Activated CD8-positive, alpha-beta memory T cell treated with anti-CD3 and anti-CD28 coated beads, Interleukin-2, amount 50 U/mL, for 48 hours (primary cell): ENCODE measurements around the gene CEP170.
"Not testable (repeated sequence)": the region's sequence is repeated elsewhere in the genome, so short reads cannot be mapped to it uniquely, and the experiment has no call there.

Source experiments
- DNase-seq: peaks from one replicate; pipeline ENCODE4 v3.0.0-alpha.2; 2020

Gene CEP170

GRCh38 chr1:243230914-243231313, 24.2 kb downstream of the CEP170 start:
- no peak for DNase-seq

- DNase-seq = no peak
Measured at GRCh38 chr1:243229526-243229925, 25.6 kb downstream of the CEP170 start.

- no peak for DNase-seq
Measured at GRCh38 chr1:243227622-243228021, 27.5 kb downstream of the CEP170 start.

GRCh38 chr1:243218059-243218458, 37.0 kb downstream of the CEP170 start:
- DNase-seq = no peak

GRCh38 chr1:243217349-243217748, 37.7 kb downstream of the CEP170 start:
- no peak for DNase-seq

GRCh38 chr1:243216741-243217140, 38.3 kb downstream of the CEP170 start:
- no peak for DNase-seq

GRCh38 chr1:243215276-243215875, 39.7 kb downstream of the CEP170 start:
- DNase-seq = not testable (repeated sequence)

- DNase-seq = no peak
Measured at GRCh38 chr1:243213045-243213787, 41.9 kb downstream of the CEP170 start.

- not testable (repeated sequence) for DNase-seq
Measured at GRCh38 chr1:243211984-243212383, 43.1 kb downstream of the CEP170 start.

- DNase-seq = not testable (repeated sequence)
Measured at GRCh38 chr1:243205026-243205501, 50.0 kb downstream of the CEP170 start.

- DNase-seq = not testable (repeated sequence)
Measured at GRCh38 chr1:243204336-243204735, 50.7 kb downstream of the CEP170 start.

- DNase-seq = not testable (repeated sequence)
Measured at GRCh38 chr1:243203196-243203595, 51.9 kb downstream of the CEP170 start.

GRCh38 chr1:243201316-243201715, 53.8 kb downstream of the CEP170 start:
- not testable (repeated sequence) for DNase-seq

- not testable (repeated sequence) for DNase-seq
Measured at GRCh38 chr1:243197524-243197923, 57.6 kb downstream of the CEP170 start.

- not testable (repeated sequence) for DNase-seq
Measured at GRCh38 chr1:243193330-243193729, 61.8 kb downstream of the CEP170 start.

- DNase-seq = not testable (repeated sequence)
Measured at GRCh38 chr1:243186201-243186995, 68.7 kb downstream of the CEP170 start.

- DNase-seq = not testable (repeated sequence)
Measured at GRCh38 chr1:243184787-243185186, 70.3 kb downstream of the CEP170 start.

- not testable (repeated sequence) for DNase-seq
Measured at GRCh38 chr1:243183661-243184060, 71.4 kb downstream of the CEP170 start.

- DNase-seq = not testable (repeated sequence)
Measured at GRCh38 chr1:243183176-243183575, 71.9 kb downstream of the CEP170 start.

GRCh38 chr1:243179720-243180119, 75.4 kb downstream of the CEP170 start:
- DNase-seq = no peak

GRCh38 chr1:243177792-243178191, 77.3 kb downstream of the CEP170 start:
- not testable (repeated sequence) for DNase-seq

GRCh38 chr1:243173758-243174369, 81.2 kb downstream of the CEP170 start:
- DNase-seq = not testable (repeated sequence)

GRCh38 chr1:243164911-243165310, 90.2 kb downstream of the CEP170 start:
- DNase-seq = not testable (repeated sequence)
